Transverse colon (tissue), 4 donors: ENCODE data around the gene PCNX2. TPM values are rescaled to one million over a fixed set of nuclear protein-coding genes. Genes with fewer than 3 reads are reported as not detected.

Experiments
- DNase-seq: peaks from one replicate; pipeline ENCODE4 v3.0.0-alpha.2; 2019
- H3K27ac ChIP-seq, 4 donors: fragments of 200-600 bp; sonication (generic); 2 replicates each; pipeline ENCODE4 v1.5.1; 2016 to 2018; ENCODE audit warnings: inconsistent platforms in 4 of 4
- H3K27me3 ChIP-seq: fragments of 200-600 bp; sonication (generic); 2 replicates; pipeline ENCODE4 v1.5.1; 2017; ENCODE audit warnings: inconsistent platforms
- H3K36me3 ChIP-seq, 4 donors: fragments of 200-600 bp; sonication (generic); 2 replicates each; pipeline ENCODE4 v1.5.1; 2017 to 2019; ENCODE audit warnings: inconsistent platforms in 4 of 4
- H3K4me1 ChIP-seq, 4 donors: fragments of 200-600 bp; sonication (generic); 2 replicates each; pipeline ENCODE4 v1.5.1; 2017 to 2020; ENCODE audit warnings: inconsistent platforms in 4 of 4
- H3K4me3 ChIP-seq, 4 donors: fragments of 200-600 bp; sonication (generic); 1 replicate in 1 of 4; 2 replicates in 3 of 4; pipeline versions ENCODE4 v1.5.1 to v1.6.1; 2017 to 2019; ENCODE audit warnings: inconsistent platforms in 4 of 4
- H3K9me3 ChIP-seq, 2 donors: fragments of 200-600 bp; sonication (generic); 2 replicates each; pipeline ENCODE4 v1.5.1; 2017 to 2019; ENCODE audit warnings: inconsistent platforms in 2 of 2
- CTCF ChIP-seq, 5 experiments: fragments of 200-600 bp in 3 of 5; fragments of 450-650 bp in 2 of 5; sonication (generic) in 3 of 5; IDR thresholded peaks; 1 replicate in 2 of 5; 2 replicates in 3 of 5; pipeline ENCODE4 v1.5.1; 2016 to 2017; ENCODE audit warnings: antibody characterized with exemption in 5 of 5, inconsistent platforms in 3 of 5, mild to moderate bottlenecking in 2 of 5, moderate library complexity in 1 of 5
- EP300 ChIP-seq: sonication (generic); formaldehyde crosslinking; IDR thresholded peaks from one replicate; pipeline ENCODE4 v1.6.1; 2017; ENCODE audit warnings: antibody characterized with exemption, low read depth
- POLR2A ChIP-seq: fragments of 450-650 bp; IDR thresholded peaks from one replicate; pipeline ENCODE4 v1.6.1; 2016; ENCODE audit warnings: antibody characterized with exemption, mild to moderate bottlenecking, moderate library complexity
- POLR2AphosphoS5 ChIP-seq, 3 donors: sonication (generic); formaldehyde crosslinking; IDR thresholded peaks; one replicate each; pipeline ENCODE4 v1.6.1; 2016; ENCODE audit warnings: antibody characterized with exemption in 3 of 3
- WGBS, 2 donors: methylation state at CpG; one replicate each; pipeline ENCODE4 v1.1.5; 2018; ENCODE audit warnings: low coverage in 1 of 2; 5-methylcytosine and 5-hydroxymethylcytosine counted together
- in situ Hi-C, 4 donors: fragments of 200-750 bp; cut with MboI; loops; one replicate each; pipeline versions ENCODE4 v1.15.0 to v1.15.1; 2017; ENCODE audit warnings: low sequenced_read_pairs in 3 of 4, low pct_ligation_motif_present in 1 of 4, low pct_unique_long_range_greater_than_20kb in 1 of 4
- intact Hi-C: fragments of 100-400 bp; cut with DNase I; formaldehyde crosslinking; loops from one replicate; pipeline ENCODE4 v1.15.1; 2023; ENCODE audit warnings: low total_unique reads
- total RNA-seq, 4 donors: library from RNA; depleted of rRNA; stranded (reverse); fragments of >200 nt; gene quantifications; one replicate each; pipeline ENCODE4 v1.1.0, GENCODE V29; 2016

The PCNX2 gene
- total RNA-seq, 4 donors from 2014 or later = 6.8 to 518 (median 11.8) TPM

GRCh38 chr1:233227930-233228465 lies 67.5 kb downstream of the PCNX2 start:
- no peak for TF ChIP-seq EP300
- TF ChIP-seq POLR2AphosphoS5 (IDR thresholded peaks at IDR 0.05) = no peak
- no peak for TF ChIP-seq POLR2A
- no peak for TF ChIP-seq CTCF (IDR thresholded peaks at IDR 0.05)
- 84 to 86% methylated on average over 4 of the region's 4 CpGs for WGBS, 2 donors
- in situ Hi-C loops (loop anchor here (25.0 kb wide), 2 partner anchors 591 to 1366 kb away; partner anchors contain the start of gene SIPA1L2 (in 4 of the 4)), intact Hi-C loops (no loop called here)
- no peak for DNase-seq
- Histone ChIP-seq H3K4me3 (no peak overlapping the region), H3K27me3 (no peaks in the 10 kb centered on the region), H3K36me3 (no peaks in the 10 kb centered on the region), H3K4me1 (no peaks in the 10 kb centered on the region), H3K9me3 (no peaks in the 10 kb centered on the region), H3K27ac (no peak overlapping the region)

GRCh38 chr1:233224311-233224710 lies 71.2 kb downstream of the PCNX2 start:
- no peaks in the 10 kb centered on the region for H3K36me3 ChIP-seq
- no peaks in the 10 kb centered on the region for H3K4me1 ChIP-seq
- DNase-seq = no peak
- TF ChIP-seq POLR2AphosphoS5 (IDR thresholded peaks at IDR 0.05) (no peak), POLR2A (no peak), EP300 (no peak), CTCF (IDR thresholded peaks at IDR 0.05) (no peak)
- H3K9me3 ChIP-seq = no peaks in the 10 kb centered on the region
- no peaks in the 10 kb centered on the region for H3K27me3 ChIP-seq
- 69 to 87% methylated on average over 3 of the region's 3 CpGs for WGBS, 2 donors
- in situ Hi-C loops (no loop called here), intact Hi-C loops (no loop called here)
- H3K27ac ChIP-seq = no peak overlapping the region
- no peak overlapping the region for H3K4me3 ChIP-seq

GRCh38 chr1:233217832-233218231 lies 77.7 kb downstream of the PCNX2 start:
- H3K36me3 ChIP-seq = no peaks in the 10 kb centered on the region
- no peaks in the 10 kb centered on the region for H3K27me3 ChIP-seq
- intact Hi-C loops (no loop called here), in situ Hi-C loops (no loop called here)
- 90% methylated on average over 5 of the region's 5 CpGs for WGBS, 2 donors
- H3K4me3 ChIP-seq = no peak overlapping the region
- TF ChIP-seq POLR2AphosphoS5 (IDR thresholded peaks at IDR 0.05) (no peak), CTCF (IDR thresholded peaks at IDR 0.05) (no peak), POLR2A (no peak), EP300 (no peak)
- DNase-seq = no peak
- no peaks in the 10 kb centered on the region for H3K4me1 ChIP-seq
- no peak overlapping the region for H3K27ac ChIP-seq
- no peaks in the 10 kb centered on the region for H3K9me3 ChIP-seq

GRCh38 chr1:233216009-233216408 lies 79.5 kb downstream of the PCNX2 start:
- TF ChIP-seq POLR2AphosphoS5 (IDR thresholded peaks at IDR 0.05) (no peak), POLR2A (no peak), CTCF (IDR thresholded peaks at IDR 0.05) (no peak), EP300 (no peak)
- 89 to 96% methylated on average over 3 to 4 of the region's 4 CpGs for WGBS, 2 donors

More at GRCh38 chr1:233216009-233216408, 79.5 kb downstream of the PCNX2 start:
- no peaks in the 10 kb centered on the region for H3K4me1 ChIP-seq
- no peak overlapping the region for H3K4me3 ChIP-seq
- no peaks in the 10 kb centered on the region for H3K9me3 ChIP-seq
- in situ Hi-C loops (no loop called here), intact Hi-C loops (no loop called here)
- no peak overlapping the region for H3K27ac ChIP-seq
- H3K27me3 ChIP-seq = no peaks in the 10 kb centered on the region
- DNase-seq = no peak
- H3K36me3 ChIP-seq = no peaks in the 10 kb centered on the region
